CD4-positive, alpha-beta T cell treated with Interleukin-6 at 100 ng/mL for 8 hours (primary cell): ENCODE results near the gene UBE2E1.
"Not testable (repeated sequence)": the region's sequence is repeated elsewhere in the genome, so short reads cannot be mapped to it uniquely, and the experiment has no call there.

Source experiments
- DNase-seq: peaks from one replicate; pipeline ENCODE4 v3.0.0-alpha.2; 2020; ENCODE audit warnings: mixed read lengths, low spot score

Gene UBE2E1

DNA sequence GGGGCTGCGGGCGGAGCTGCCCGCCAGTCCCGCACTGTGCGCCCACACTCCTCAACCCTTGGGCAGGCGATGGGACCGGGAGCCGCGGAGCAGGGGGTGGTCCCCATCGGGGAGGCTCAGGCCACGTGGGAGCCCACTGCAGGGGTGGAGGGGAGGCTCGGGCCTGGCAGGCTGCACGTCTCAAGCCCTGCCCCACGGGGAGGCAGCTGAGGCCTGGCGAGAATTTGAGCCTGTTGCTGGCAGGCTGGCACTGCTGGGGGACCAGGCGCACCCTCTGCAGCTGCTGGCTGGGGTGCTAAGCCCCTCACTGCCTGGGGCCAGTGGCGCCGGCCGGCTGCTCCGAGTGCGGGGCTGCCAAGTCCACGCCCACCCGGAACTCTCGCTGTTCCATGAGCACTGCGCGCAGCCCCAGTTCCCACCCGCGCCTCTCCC lies 76.7 kb downstream of the UBE2E1 start:
- DNase-seq = no peak

DNA sequence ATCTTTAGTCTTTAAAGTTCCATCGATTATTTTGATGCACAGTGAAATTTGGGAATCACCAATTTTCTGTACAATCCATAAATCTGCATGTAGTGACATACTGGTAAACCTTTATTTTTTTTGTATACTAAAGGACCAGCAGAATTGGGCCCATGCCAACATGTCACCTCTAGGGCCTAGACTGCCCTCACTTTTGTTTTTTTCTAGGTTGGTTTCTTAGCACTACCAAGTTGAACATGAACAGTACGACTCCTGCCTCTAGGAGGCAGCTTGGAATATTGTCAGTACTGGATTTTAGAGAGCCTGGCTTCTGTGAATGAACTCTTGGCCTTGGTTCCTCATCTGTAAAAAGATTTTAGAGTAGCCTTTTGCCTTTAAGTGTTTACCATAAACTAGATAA lies 78.7 kb downstream of the UBE2E1 start:
- DNase-seq = no peak

DNA sequence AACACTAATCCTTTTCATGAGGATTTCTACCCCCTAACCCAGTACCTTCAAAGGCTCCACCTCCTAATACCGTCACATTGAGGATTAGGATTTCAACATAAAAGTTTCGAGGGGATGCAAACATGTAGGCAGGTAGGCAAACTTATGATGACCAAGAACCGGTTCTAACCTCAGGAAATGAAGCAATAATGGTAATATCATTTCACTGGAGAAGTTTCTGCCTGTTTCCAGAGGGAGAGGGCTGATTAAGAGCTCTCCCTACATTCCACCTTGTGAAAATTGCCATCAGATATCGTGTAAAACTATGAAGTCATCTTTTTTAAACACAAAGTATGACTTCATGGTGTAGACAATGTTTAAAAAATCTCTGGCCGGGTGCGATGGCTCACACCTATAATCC lies 79.5 kb downstream of the UBE2E1 start:
- DNase-seq = no peak

DNA sequence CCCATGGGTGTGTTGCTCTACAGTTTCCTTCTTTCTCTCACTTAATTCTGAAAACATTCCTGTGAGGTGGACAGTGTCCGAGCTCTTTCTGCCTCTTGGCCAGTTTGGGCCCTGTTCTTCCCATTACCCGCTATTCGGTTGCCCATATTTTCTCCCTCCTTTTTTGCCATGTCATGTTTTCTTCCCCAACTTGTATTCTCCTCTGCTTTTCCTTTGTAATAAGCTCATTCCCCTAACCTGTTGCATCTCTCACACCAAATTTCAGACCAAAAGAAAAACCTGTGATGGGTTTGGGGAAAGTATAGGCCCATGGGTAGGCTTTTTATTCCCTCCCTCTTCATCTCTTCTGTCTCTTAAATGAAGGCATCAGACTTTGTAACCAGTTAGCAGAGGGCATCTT lies 80.6 kb downstream of the UBE2E1 start:
- DNase-seq = no peak

DNA sequence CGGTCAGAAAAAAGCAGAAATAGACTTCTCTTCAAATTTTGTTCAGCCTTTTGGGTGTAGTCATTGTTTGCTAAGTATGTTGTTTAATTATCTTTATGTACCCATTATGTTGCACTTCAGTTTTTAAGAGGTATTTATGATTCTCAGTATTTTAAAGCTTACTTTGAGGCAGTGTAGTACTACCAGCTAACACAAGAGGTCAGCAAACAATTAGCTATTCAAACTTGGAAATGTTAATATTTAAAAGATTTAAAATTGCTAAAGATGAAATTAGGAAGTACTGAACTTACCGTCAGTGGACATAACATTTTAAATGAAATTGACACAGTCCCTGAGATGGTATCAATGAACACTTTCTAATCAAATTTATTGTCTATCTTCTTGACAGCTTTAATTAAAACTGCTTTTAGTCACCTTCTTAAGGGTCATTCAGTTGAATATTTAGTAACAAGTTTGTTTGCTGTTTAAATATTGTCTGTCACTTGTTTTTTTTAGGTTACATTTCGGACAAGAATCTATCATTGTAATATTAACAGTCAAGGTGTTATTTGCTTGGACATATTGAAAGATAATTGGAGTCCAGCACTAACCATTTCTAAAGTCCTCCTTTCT lies 83.0 kb downstream of the UBE2E1 start:
- no peak for DNase-seq

DNA sequence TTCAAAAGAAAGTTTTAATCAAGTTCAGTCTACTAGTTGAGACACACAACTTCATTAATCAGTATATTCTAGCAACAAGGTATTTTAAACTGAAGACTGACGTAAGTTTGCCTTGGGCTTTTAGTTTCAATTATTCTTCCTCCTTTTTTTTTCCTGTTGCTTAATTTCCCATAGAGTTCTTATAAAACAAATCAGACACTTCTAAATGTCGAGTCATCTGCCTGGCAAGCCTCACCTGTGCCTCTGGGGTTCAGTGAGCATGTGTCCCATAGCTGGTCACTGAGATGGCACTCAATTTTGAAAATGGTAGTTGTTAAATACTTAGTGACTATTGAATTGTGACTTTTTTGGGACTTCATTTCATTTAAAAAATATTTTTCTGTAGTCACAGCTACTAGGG lies 83.6 kb downstream of the UBE2E1 start:
- no peak for DNase-seq

DNA sequence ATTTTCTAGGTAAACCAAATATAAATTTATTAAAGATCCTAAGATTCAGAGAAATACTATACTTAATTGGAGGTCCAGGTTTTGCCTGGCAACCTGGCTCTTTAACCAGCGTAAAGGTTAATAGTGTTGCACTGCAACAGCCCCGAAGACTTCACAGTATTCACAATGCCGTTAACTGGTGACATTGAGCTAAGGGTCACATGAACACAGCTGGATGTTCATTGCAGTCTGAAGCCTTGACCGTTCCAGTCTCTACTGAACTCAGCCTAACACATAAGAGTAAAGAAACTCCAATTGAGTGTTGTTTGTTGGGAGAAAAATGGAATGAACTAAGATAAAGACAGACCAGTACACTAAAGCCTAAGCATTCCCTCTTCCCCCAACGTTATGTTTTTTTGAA lies 84.2 kb downstream of the UBE2E1 start:
- DNase-seq = no peak

DNA sequence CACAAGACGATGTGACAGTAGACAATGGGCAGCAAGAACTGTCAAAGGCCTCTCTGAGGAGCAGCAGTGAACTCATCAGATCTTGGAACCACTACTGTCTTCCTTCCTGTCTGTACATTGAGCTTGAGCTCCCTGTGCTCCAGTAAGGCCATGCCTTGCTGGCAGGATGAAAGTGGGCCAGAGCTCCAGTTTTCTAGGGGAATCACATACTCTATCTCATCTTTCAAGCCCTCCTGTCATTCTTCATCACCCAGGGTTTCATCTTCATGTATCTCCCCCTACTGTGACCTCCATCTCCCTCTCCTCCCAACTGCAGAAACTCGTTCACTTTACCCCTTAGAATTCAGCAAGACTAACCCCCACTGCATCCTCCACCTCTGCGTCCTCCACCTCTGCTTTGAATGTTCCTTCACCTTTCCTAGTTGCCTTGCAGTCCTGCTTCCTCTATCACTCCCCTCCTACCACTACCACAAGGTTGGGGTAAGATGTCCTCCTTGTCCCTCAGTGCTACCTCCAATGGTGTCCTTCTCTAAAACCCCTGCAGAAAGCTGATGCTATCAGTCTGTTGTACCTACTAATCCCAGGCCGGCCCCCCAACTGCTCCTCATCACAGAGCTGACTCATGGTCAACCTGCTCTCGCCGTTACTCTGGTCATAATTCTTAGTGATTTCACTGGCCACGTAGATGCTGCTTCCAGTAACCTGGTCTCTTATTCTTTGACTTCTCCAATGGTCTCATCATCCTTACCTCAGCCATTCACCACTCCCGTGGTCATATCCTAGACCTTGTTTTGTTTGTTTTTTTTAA lies 88.7 kb downstream of the UBE2E1 start:
- DNase-seq = no peak

DNA sequence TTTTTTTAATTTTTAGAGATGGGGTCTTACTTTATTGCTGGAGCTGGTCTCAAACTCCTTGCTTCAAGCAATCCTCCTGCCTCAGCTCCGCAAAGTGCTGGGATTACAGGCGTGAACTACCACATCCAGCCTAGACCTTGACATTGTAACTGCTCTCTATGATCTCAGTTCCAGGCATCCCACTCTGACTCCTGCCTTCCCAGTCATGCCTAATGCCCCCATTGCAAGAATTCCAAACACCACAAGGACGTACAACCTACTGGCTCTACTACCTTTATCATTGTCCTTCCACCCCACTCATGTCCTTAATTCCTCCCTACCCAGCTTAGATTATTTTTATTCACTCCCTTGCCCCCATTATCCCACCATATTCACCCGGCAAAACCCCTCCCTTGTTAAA lies 89.4 kb downstream of the UBE2E1 start:
- no peak for DNase-seq

DNA sequence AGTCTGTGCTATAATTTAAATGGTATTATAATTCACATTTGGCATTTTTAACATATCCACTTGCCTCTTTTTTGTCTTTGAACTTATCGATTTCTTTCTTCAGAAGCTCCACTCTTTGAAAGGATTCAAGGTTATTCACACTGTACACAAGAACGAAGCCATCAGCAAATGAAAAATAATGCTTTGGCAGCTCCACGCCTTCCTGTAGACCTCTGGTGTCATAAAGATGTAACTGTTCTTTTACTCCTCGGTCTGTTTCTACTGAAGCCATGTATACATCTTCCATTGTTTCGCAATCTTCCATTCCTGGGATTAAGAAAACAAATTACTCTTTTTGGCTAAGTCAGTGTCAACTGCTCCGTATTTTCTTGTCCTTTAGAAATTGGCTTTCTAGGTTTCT lies 95.0 kb downstream of the UBE2E1 start:
- DNase-seq = no peak

DNA sequence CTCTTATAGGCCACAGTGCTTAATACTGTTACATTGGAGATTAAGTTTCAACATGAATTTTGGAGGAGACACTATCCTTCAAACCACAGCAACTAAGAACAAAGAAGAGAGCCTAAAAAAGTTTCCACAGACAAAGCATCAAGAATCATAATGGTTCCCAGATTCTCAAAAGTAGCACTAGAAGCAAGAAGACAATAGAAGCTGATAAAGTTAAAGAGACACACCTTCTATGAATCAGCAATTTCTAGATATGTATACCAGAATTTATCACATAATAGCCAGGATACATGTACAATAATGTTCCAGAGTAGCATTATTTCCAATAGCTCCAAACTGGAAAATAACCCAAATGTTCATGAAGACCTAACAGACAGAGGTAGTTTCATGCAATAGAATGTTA lies 98.8 kb downstream of the UBE2E1 start:
- DNase-seq = no peak

DNA sequence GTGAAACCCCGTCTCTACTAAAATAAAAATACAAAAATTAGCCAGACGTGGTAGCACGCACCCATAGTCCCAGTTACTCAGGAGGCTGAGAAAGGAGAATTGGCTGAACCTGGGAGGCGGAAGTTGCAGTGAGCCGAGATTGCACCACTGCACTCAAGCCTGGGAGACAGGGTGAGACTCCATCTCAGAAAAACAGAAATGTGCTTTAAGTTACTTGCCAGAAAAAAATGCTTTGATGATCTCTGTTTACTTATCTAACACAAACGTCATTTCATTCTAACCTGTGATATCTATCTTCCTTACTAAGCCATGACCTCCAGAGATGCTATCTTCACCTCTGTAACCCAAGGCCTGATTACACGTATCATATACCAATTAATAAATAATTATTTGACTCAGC lies 103.6 kb downstream of the UBE2E1 start:
- DNase-seq = no peak

DNA sequence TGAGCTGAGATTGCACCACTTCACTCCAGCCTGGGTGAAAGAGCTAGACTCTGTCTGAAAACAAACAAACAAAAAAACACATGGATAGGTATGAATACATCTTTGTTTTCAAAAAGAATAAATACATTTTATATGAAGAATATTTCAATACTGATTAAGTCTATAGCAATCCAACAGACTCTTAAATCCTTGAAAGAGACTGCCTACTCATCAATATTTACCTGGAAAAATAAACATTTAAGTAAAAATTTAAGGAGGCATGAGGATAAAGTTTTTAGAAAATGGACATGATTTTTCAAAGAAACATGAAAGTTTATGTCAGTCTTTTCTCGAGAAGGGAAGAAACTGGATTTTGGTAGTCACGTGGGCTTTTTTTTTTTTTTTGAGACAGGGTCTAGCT lies 105.6 kb downstream of the UBE2E1 start:
- DNase-seq = no peak

DNA sequence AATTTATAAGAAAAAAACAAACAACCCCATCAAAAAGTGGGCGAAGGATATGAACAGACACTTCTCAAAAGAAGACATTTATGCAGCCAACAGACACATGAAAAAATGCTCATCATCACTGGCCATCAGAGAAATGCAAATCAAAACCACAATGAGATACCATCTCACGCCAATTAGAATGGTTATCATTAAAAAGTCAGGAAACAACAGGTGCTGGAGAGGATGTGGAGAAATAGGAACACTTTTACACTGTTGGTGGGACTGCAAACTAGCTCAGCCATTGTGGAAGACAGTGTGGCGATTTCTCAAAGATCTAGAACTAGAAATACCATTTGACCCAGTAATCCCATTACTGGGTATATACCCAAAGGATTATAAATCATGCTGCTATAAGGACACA lies 106.6 kb downstream of the UBE2E1 start:
- not testable (repeated sequence) for DNase-seq

DNA sequence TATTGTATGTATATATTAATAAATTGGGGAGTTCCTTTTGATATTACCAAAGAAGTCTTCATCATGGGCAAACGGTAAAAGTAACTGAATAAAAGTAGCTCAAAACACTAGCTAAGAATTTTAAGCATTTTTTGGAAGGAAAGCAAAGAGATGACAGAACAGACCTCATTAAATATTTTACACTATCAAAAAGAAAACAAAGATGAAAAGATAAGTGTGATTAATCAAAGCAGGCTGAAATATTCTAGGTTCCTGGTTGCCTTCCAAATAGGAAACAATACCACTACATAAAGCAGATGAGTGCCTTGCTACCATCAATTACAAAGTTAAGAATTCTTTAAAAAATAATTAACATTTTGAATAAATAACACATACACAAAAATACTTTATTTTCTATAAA lies 107.4 kb downstream of the UBE2E1 start:
- DNase-seq = no peak

DNA sequence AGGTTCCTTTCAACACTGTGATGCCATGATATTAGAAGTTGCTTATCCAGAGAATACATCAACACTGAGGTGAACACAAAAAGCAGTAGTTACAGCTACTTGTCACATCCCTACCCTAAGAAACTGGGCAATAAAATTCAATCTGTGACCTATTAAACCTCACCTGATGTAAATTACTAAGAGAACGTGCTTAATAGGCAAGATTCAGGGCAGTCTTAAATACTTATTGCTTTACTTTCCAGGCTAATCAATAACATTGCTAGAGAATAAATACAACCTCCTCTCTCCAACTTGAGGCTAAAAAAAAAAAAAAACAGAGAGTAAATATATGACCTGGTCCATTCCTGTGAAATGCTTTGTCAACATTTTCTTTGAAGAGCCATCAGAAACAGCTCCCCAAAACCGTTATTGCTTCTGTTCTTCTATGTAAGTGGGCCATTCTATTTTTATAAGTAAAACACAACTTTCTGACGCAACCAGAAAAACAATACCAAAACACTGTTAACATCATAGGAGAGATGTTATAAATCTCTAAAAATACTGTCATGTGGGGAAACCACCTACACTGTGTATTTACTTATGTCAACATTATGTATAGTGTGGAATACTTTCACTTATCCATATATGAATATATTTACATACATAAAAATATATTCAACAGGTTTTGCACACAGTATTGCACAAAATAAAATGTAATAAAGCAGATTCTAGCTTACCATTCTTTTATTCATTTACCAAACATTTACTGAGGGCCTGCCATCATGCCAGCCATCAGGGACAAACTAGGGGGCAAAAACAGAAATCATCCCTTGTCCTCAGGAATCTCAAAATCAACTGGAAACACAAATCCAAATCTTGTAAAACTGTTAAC lies 108.4 kb downstream of the UBE2E1 start:
- DNase-seq = no peak

DNA sequence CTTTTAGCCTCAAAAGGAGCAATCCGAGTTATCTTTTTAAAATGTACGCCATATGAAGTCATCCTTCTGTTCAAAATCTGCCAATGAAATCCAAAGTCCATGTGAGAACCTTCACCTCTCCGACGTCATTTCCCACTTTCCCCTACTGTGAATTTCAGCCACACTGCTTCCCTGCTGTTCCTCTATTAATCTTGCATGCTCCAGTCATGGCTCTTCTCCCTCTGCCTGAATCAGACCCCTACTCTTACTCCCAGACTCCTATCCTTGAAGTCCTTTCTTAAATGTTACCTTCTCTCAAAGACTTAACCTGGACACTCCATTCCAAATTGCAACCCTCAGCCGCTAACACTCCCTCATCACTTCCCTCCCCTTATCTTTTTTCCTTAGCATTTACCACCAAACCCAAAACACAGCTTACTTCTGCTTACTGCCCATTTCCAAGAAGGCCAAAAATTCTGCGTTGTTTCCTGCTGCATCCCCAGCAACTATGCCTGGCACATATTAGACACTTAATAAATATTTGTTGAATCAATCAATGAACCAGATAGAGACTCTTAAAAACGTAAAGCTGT lies 109.9 kb downstream of the UBE2E1 start:
- no peak for DNase-seq

DNA sequence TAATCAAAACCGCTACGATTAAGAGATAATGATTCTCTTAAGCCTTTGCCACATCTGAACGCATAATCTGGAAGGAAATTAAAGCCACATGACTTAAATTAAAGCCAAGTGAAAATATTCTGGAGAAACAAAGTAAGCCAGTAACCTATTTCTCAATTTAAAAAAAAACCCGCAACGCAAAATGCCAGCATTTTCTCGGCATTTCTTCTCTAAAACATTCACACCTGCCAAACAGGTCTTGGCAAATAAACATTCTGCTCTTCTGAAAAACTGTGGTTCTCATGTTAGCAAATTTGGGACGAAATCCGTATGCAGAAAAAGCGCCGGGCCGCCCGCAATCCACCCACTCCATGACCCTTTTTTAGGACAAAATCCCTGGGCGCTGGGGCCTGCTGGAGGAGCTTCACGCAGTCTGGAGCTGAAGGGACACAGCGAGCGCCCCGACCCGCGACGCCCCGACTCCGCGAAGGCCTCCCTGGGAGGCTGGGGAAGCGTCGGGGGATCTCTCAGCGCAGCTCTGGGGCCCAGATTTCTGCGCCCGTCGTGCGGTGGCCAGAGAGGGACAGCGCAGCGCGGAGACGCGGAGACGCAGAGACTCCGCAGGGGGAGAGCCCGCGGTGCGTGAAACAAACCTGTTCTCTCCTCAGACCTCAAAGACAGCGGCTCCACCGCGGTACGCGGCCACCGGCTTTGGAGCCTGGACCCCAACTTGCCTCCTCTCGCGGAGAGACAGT lies 110.6 kb downstream of the UBE2E1 start:
- DNase-seq = no peak

DNA sequence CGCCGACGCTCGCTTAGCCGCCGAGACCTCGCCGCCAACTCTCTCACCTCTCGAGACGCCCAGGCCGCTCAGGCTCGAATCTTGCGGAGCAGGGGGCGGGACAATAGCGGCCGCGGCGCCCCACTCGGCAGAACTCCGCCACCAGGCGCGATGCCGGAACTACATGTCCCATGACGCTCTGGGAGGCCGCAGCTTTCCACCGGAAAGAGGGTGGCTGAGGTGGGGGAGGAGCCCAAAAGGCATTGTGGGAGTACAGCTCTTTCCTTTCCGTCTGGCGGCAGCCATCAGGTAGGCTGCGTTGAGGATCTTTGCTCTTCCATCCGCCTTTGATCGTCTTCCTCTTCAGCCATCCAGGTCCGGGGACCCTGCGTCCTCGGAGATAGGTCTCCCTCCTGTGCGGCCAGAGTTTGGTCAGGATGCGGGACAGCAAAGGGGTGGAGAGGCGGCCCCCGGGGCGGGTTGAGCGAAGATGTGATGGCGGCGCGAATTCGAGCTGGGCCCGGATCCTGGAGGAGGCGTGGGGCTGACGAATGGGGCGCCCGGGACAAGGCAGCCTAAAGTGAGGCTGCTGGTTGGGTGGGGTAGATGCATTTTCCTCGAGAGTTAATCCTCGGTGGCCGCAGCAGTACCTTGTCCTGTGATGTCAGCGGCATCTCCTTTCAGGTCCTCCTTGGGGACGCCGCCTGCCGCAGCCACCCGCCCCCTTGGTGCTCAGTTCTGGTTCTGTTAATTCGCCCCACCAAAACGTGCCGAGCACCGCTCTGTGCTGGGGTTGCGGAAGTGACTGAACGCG lies 111.3 kb downstream of the UBE2E1 start, which contains the start of the genes NKIRAS1 and RPL15:
Gene NKIRAS1, minus strand, starts transcription at position 105 of the 793 bp plus-strand sequence. CDS start 6,086 bp downstream, outside the sequence.
Gene RPL15, plus strand, starts transcription at position 247 of the 793 bp plus-strand sequence. CDS start 728 bp downstream, outside the sequence.
- peak; percentile 97 for DNase-seq

DNA sequence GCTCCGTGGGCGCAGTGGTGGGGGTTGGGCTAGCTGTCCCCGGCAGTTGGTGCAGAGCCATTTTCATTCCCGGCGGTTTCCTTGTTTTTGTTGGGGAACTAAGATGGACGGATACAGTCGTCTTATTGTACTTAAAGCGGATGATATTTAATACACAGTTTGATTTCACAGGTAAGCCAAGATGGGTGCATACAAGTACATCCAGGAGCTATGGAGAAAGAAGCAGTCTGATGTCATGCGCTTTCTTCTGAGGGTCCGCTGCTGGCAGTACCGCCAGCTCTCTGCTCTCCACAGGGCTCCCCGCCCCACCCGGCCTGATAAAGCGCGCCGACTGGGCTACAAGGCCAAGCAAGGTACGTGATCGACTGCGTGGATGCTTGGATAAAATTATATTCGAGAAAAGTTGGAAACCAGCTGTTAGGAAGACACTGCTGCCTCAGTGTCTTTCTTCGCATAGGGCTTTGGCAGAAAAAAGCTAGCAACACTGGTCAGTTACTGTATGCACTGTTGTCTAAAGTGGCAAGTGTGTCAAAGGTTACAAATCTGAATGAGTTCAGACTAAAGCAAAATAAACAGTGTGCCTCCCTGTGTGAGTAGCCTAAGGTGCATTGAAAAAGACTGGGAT lies 112.0 kb downstream of the UBE2E1 start:
- not testable (repeated sequence) for DNase-seq
